ENCODE measurements around the gene FLNC.

The FLNC gene

GRCh38 chr7:128863433-128863989 is 33.3 kb downstream of the FLNC start:
- peak; percentile 67 for DNase-seq

DNA sequence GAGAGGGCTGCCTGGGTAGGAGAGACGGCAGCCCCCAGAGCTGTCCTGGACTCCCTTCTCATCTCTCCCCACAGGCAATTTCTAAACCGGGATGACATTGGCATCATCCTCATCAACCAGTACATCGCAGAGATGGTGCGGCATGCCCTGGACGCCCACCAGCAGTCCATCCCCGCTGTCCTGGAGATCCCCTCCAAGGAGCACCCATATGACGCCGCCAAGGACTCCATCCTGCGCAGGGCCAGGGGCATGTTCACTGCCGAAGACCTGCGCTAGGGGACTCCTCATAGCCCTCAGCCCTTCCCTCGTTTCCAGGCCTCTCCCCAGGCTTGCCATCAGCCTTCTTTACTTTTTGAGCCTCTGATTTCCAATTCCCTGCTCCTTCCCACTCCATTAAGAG is 35.1 kb downstream of the FLNC start:
- no peak for DNase-seq

- DNase-seq, result no peak
Observed at GRCh38 chr7:128865996-128866877, 36.0 kb downstream of the FLNC start.

DNA sequence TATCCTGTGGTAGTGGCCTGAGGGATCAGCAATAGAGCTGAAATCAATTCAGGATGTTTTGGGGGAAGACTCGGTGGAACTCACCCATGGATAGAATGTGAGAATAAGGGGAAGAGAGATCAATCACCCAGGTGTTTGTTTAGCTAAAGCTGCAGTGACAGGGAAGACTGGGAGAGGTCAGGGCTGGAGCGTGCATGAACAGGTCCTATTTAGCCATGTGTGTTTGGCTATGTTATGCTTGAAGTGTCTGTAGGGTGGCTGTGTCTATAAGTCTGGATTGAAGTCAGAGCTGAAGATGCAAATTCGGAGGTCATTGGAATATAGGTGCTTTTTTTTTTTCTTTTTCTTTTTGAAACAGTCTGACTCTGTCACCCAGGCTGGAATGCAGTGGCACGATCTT is 37.0 kb downstream of the FLNC start:
- DNase-seq, result no peak

- no peak for DNase-seq
Observed at GRCh38 chr7:128867842-128868623, 37.8 kb downstream of the FLNC start.

GRCh38 chr7:128868624-128869137 is 38.5 kb downstream of the FLNC start:
- no peak for DNase-seq

- peak; percentile 48 for DNase-seq
Observed at GRCh38 chr7:128869138-128869943, 39.1 kb downstream of the FLNC start.

DNA sequence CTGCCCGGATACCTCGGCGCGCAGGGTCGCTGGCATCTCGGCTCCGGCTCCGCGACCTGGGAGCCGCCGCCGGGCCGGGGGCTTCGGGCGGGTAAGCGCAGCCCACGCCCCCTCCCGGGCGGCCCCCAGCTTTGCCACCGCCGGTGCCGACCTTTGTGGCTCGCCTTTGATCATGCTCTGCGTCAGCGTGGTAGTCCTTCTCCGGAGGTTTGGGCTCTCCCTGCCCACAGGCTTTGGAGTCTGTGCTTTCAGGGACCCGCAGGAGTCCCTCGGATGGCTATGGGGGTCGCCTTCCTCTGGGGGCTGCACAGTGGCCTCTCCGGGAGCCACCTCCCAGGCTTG is 39.7 kb downstream of the FLNC start:
- DNase-seq, result no peak

GRCh38 chr7:128871050-128871449 is 40.8 kb downstream of the FLNC start:
- no peak for DNase-seq

DNA sequence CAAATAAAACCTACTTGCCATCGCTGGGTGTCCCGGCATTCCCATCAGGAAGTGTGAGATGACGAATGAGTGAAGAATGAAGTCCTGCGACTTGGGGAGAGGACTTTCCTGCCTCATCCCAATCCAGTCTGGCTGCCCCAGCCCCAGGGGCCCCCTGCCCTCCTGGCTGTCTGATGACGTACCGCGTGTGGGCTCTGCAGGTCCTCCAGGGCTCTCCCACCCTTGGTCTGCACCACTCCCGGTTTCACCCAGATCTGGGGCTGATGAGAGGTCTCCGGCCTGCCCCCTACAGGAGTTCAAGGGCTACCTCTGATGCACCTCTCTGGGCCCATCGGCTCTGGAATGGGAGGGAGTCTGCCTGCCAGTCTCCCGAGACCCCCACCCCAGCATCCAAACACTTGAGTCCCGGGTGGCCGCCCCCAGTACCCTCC is 42.2 kb downstream of the FLNC start:
- no peak for DNase-seq

DNA sequence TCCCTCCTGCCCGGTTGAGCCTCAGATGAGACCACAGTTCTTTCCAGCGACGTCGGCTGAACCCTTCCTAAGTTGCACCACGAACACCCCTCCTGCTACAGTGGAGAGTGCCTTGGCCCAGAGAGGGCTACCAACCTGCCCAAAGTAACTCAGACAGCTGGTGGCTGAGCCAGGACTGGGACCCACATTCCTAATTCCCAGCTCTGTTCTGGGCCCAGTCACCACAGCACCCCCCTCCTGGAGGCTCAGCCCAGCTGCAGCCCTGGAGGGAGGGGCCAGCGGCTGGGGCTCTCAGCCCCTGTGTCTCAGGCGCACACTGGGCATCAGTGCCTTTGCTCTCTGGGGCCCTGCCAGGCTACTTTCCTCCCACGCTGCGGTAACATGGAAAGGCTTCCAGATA is 43.0 kb downstream of the FLNC start:
- no peak for DNase-seq

DNA sequence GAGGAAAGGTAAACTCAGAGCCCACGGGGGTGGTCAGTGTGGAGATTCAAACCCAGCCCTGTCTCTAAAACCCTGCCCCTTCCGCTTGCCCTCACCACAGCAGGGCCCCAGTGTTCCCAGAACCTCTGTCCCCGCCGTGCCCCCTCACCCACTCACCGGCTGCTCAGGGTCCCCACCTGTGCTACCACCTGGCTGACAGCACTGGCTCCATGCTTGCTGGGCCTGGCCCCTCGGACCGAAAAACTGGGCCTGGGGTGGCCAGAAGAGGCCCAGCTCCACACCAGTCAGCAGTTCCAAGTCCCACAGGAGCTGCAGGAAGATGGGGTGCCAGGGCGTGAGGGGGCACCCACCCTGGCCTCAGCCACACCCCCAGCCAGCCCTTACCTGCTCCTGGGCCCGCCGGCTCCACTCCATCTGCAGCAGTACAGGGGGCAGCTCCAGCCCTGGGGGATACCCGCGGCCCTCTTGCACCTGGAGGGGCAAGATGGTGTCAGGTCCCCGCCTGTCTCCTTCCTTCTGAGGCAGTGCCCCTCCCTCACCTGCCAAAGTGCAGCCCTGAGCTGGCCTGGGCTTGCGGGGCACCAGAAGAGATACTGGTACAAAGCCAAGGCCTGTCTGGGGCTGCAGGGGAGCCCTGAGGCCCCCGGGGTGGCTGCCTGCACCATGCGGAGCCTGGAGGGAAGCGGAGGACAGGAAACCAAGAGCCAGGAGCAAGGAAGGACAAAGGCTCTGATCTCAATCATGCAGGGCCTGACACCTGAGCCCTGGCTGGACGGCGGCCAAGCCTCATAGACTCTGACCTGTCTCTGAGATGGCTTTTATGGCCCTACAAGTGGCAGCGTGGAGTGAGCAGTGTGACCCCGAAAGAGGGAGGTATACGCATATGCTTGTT is 44.2 kb downstream of the FLNC start:
- DNase-seq, result no peak

GRCh38 chr7:128875523-128875948 is 45.3 kb downstream of the FLNC start:
- DNase-seq, result no peak

- DNase-seq, result no peak
Observed at GRCh38 chr7:128876127-128876526, 45.9 kb downstream of the FLNC start.

GRCh38 chr7:128876586-128876977 is 46.4 kb downstream of the FLNC start:
- no peak for DNase-seq

GRCh38 chr7:128876978-128877755 is 47.0 kb downstream of the FLNC start:
- DNase-seq, result no peak

DNA sequence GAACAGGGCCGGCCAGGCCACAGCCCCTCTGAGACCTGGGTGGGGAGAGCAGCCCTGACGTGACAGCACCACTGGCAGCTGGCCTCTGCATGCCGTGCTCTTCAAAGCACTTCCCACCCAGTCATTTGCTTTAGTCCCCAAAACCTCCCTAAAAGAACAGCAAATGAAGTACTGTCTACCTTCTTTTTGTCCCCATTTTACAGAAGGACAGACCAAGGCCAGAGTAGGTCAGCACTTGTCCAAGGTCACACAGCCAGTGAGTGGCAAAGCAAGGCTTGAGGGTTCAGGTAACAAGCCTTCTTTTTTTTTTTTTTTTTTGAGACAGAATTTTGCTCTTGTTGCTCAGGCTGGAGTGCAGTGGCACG is 47.5 kb downstream of the FLNC start:
- no peak for DNase-seq

GRCh38 chr7:128878226-128879105 is 48.3 kb downstream of the FLNC start:
- no peak for DNase-seq

DNA sequence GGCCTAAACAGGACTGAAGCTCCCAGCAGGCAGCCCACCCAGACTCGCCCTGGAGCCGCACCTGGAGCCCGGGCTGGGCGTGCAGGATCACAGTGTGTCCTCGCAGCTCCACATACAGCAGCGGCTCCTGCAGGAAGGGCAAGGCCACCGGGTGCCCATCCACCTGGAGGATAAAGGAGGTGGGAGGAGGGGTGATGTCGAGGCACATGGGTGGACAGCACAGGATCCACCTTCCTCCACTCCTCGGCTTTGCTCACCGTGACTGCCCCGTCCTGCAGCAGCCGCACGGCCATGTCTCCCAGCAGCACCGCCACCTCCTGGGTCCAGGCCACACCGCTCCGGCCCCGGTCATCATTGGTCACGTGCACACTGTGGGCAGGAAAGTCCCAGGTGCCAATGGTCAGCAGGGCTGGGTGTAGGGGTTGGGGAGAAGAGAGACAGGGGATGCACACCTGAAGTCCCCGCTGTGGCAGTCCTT is 49.3 kb downstream of the FLNC start:
- no peak for DNase-seq
